Hypothalamus (tissue), 51 donors: Measurements from ENCODE around the gene ZNF611.
"Not testable (repeated sequence)": the region's sequence is repeated elsewhere in the genome, so short reads cannot be mapped to it uniquely, and the experiment has no call there.

Source experiments
- DNase-seq, 51 donors: peaks; one replicate each; lab custom pipeline; 2025; lab: John Stamatoyannopoulos, UW

Gene ZNF611

DNA sequence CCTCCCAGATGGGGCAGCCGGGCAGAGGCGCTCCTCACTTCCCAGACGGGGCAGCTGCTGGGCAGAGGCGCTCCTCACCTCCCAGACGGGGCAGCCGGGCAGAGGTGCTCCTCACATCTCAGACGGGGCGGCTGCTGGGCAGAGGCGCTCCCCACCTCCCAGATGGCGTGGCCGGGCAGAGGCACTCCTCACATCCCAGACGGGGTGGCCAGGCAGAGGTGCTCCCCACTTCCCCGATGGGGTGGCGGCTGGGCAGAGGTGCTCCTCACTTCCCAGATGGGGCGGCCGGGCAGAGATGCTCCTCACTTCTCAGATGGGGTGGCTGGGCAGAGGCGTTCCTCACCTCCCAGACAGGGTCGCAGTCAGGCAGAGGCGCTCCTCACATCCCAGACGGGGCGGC lies 14.3 kb downstream of the ZNF611 start:
- DNase-seq = not testable (repeated sequence)

DNA sequence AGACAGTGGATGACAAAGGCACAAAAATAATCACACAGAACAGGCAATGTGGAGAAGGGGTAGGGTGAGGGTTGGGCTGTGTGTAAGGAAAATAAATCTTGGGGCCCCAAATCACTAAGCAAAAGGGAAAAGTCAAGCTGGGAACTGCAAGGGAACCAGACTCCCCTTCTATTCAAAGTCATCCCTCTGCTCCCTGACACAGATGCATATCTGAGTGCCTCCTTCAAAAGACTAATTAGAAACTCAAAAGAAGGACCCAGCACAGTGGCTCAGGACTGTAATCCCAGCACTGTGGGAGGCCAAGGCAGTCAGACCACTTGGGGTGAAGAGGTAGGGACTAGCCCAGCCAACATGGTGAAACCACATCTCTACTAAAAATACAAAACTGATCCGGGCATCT lies 18.3 kb downstream of the ZNF611 start:
- DNase-seq = no peak

DNA sequence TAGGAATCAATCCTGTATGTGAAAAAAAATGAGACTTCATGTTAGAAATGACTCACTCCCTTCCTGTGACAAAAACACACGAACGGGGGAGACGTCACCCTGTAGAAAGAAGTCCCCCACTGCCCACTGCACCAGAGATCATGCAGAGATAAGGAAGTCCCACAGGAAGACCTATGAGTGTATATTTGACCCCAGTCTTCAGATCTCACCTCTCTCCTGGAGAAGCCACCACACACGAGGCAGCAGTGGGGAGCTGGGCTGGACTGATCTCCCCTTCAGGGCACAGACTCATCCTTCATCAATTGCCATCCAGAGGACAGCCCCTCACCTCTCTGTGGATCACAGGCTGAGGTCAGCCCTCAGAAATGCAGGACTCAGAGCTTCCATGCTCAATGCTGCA lies 18.9 kb downstream of the ZNF611 start:
- not testable (repeated sequence) for DNase-seq

DNA sequence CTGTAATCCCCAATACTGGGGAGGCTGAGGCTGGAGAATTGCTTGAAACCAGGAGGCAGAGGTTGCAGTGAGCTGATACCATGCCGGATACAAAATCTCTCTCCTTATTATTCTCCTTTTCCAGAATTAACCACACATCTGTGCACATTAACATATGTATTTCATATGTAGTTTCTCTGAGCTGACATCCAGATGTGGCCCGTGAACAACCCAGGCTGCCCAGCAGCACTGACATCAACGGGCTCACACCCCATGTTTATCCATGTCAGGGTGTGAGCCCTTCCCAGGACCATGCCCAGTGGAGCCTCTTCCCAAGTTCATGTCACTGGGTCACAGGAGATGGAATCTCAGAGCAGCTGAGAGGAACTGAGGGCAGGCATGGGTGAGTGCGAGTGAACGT lies 19.5 kb downstream of the ZNF611 start:
- DNase-seq = not testable (repeated sequence)

DNA sequence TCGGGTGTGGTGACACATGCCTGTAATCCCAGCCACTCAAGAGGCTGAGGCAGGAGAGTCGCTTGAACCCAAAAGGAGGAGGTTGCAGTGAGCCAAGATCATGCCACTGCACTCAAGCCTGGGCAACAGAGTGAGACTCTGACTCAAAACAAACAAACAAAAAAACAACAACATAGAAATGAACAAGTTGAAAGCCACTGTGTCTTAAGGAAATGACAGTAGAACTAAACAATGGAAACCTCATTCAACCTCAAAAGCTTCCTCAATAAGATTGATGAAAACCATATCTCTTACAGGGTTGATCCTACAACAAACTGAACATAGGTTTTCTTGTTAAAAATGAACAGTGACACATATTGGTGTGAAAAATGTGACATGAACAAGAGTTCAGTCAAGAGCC lies 21.8 kb downstream of the ZNF611 start:
- not testable (repeated sequence) for DNase-seq

DNA sequence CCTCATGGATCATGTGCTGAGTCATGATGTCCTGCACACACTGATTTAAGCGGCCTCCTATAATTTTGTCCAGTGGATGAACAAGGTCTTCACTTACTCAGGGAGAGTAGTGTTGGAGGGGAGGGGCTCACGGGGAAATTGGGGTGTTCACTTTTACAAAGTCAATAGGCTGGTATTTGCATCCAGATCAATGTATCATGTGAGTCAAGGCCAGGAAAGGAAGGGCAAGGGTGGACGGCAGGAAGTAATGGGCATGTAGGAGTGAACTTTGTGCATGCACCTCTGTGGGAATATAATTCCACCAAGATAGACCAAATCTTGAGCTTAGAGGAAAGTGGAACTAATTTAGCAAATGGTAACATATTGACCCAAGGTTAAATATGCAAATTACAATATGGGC lies 23.2 kb downstream of the ZNF611 start:
- not testable (repeated sequence) for DNase-seq

DNA sequence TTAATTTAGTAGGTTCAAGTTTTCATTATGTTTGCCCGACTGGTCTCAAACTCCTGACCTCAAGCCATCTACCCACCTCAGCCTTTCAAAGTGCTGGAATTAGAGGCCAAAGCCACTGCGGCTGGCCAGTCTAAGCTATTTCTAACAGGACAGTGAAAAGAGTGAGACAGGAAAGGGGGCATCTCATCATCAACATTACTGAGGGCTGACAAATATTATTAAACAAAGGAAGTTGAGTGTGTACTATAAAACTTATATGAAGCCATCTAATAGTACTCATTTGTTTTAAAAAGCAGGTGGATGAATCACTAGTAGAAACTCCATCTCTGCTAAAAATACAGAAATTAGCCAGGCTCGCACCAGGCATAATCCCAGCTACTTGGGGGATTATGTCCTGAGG lies 24.3 kb downstream of the ZNF611 start:
- DNase-seq = no peak

DNA sequence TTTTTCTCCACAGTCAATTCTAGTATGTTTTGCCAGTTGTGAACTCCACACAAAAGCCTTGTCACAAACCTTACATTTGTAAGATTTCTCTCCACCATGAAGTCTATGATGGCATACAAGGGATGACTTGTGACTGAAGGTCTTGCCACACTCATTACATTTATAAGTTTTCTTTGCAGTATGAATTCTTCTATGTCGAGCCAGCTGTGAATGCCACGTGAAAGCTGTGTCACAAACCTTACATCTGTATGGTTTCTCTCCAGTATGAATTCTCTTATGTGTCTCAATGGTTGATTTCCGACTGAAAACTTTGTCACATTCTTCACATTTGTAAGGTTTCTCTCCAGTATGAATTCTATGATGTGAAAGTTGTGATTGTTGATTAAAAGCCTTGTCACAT lies 29.2 kb downstream of the ZNF611 start:
- not testable (repeated sequence) for DNase-seq

DNA sequence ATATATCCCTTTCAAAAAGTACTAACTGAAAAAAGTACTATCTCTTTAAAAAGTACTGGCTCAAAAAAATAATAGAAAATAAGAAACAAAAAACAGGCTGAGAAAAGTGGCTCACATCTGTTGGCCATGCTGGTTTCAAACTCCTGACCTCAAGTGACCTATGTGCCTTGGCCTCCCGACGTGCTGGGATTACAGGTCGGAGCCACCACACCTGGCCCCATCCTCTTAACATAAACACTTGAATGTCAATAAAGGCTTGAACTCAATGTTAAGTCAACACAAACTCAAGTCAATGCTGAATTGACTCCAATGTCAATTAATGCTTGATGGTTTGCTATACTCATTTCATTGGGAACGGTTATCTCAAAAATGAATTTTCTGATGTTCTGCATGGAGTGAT lies 30.9 kb downstream of the ZNF611 start:
- DNase-seq = no peak

DNA sequence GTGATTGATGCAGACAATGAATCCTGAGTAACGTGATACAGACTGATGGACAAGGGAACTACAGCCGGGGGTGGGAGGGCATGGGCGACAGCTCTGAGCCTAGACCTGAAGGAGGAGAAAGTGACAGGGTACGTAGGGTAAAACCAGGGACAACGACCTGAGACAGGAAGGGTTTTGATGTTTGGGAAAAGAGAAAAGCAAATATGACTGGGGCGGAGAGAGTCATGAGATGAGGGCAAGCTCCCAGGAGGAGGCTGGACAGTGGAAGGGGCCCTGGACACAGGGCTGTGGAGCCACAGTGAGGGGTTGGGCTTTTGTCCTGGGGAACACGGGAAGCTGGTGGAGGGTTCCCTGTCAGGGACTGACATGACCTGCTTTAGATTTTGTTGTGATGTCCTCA lies 34.2 kb downstream of the ZNF611 start:
- no peak for DNase-seq

DNA sequence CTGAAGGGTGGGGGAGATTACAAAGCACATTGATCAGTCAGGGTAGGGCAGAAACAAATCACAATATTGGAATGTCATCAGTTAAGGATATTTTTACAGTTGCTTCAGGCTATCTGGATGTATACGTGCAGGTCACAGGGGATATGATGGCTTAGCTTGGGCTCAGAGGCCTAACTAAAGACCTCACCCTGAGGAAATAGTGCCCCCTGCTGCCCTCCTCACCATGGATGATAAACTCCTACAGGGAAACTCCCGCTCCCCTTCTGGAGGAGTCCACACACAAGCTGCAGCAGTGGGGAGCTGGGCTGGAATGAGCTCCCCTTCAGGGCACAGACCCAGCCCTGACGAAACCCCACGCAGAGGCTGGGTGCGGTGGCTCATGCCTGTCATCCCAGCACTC lies 35.3 kb downstream of the ZNF611 start:
- DNase-seq = peak in 8 of 51 donors; percentile 1 to 58 (median 7)

DNA sequence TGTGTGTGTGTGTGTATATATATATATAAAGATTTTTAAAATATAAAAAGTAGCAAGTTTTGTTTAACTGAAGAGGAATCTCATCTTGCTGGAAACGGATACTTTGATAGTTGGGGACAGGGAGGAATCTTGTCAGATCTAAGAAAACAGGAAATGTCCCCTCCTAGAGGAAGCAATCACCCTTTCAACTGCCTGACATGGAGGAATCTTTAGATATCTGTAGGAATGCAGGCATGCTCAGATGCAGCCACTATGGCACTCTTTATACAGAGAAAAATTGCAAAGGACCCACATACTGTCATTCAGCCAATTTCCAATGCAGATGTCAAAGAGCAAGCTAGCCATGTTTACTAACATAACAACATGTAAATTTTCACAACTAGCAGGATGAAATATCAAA lies 38.8 kb downstream of the ZNF611 start:
- no peak for DNase-seq

DNA sequence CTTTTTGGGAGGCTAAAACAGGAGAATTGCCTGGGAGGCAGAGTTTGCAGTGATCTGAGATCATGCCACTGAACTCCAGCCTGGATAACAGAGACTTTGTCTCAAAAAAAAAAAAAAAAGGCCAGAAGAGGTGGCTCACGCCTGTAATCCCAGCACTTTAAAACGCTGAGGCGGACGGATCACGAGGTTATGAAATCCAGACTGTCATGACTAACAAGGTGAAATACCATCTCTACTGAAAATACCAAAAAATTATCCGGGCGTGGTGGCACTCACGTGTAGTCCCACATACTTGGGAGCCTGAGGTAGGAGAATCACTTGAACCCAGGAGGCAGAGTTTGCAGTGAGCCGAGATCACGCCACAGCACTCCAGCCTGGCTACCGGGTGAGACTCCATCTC lies 39.9 kb downstream of the ZNF611 start:
- no peak for DNase-seq

DNA sequence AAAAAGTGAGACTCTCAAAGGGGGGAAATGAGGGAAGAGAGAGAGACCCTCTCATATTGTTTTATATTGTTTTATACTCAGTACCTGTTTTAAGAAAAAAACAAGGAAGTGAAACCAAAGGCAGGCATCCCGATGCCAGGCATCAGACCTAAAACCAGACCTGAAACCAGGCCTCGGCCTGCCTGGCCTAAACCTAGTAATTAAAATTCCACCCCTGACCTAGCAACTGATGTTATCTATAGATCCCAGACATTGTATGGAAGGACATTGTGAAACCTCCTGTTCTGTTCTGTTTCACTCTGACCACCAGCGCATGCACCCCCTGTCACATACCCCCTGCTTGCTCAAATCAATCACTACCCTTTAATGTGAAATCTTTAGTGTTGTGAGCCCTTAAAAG lies 40.6 kb downstream of the ZNF611 start:
- DNase-seq = not testable (repeated sequence)

DNA sequence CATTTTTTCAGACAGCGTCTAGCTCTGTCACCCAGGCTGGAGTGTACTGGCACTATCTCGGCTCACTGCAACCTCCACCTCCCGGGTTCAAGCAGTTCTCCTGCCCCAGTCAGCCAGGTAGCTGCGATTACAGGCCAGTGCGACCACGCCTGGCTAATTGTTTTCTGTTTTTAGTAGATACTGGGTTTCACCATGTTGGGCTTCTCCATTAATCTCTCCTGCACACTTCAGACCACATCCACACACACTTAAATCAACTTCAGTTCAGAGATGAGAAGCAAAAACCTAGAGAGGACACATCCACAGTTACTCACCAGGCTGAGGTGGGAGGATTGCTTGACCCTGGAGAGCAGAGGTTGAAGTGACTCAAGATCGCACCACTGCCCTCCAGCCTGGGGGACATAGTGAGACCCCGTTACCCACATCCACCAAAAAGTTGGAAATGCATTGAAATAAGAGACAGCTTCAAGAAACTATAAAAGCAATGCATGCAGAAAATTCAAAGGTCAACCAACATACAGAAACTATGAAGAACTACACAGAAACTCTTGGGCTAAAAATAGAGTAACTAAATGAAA lies 42.3 kb downstream of the ZNF611 start:
- DNase-seq = no peak

DNA sequence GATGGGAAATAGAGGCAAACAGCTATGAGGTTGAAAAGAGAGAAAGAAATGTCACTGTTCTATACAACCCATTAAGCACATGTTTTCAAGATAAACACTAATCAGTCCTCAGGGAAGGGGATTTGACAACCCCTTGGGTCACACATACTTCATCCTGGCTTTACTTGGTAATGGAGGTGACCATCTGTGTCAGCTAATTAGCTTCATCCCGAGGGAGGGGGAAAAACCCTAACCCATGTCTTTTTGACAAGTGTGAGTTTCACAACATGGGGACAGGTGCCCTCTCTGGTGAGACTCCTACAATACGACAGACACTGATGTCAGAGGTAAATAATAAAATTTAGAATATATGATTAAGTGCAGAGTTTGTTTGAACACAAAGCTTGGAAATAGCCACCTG lies 43.1 kb downstream of the ZNF611 start:
- no peak for DNase-seq

DNA sequence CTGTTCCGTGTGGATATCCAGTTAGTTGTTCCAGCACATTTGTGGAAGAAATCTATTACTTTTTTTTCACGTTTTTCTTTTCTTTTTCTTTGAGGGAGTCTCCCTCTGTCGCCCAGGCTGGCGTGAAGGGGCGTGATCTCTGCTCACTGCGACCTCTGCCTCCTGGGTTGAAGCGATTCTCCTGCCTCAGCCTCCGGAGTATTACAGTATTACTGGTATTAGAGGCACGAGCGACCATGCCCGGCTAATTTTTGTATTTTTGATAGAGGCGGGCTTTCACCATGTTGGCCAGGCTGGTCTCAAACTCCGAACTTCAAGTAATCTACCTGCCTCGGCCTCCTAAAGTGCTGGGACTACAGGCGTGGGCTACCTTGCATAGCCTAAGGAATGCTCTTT lies 43.6 kb downstream of the ZNF611 start:
- no peak for DNase-seq

DNA sequence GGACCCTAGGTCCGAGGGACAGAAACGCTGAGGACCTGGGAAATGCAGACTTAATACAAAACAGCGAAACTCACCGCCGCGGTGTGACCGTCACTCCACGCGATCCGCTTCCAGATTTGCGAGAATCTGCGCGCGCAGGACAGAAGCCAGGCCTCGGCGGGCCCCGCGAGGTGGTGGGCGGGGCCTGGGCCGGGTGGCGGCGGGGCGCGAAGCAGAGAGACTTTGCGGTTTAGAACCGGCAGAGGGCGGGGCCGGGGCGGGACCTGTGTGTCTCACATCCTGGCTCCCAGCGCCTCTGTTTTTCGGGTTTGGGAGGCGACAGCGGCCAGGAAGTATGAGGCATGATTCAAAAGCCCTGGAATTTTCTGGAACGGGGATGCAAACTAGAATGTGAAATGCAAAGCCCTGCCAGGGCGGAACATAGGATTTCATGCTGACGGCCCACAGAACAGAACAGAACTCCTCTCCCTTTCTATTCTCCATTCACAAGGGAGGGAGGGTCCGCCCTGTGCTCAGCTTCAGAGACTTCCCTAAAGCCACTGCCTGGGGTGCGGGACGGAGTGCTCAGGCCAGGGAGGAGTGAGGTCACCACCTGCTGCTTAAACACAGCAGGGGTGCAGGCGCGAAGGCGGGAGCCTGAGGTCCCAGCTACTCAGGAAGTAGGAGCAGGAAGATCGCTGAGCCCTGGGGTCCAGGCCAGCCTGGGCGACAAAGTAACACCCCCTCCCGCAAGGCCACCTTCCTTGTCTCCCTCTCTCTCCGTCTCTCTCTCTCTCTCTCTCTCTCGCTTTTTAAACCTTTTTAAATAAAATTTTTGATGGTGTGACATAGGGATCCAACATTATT lies 44.3 kb downstream of the ZNF611 start:
- DNase-seq = peak; percentile 28 to 94 (median 84)

DNA sequence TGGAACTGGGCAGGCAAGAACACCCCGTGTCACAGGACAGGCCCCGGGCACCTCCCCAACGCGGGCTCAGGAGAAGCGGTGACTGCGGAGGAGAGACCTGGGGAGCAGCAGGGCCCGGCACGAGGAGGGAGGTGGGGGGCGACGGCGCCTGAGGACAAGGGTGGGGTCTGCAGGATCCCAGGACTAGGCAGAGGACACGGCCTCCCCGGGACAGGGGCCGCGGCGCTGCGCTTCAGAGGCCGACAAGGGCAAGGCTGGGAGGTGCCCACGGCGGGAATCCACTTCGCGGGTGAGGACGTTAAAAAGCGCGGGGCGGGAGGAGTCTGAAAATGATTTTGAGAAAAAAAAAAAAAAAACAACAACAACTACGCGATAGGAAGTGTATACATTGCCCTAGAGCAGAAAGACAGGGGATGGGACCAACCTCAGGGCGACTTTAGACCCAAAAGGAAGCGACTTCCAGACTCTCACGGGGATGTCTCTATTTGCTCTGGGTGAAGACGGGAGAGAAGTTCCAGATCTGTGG lies 44.9 kb downstream of the ZNF611 start:
- peak in 42 of 51 donors; percentile 7 to 69 (median 26) for DNase-seq

DNA sequence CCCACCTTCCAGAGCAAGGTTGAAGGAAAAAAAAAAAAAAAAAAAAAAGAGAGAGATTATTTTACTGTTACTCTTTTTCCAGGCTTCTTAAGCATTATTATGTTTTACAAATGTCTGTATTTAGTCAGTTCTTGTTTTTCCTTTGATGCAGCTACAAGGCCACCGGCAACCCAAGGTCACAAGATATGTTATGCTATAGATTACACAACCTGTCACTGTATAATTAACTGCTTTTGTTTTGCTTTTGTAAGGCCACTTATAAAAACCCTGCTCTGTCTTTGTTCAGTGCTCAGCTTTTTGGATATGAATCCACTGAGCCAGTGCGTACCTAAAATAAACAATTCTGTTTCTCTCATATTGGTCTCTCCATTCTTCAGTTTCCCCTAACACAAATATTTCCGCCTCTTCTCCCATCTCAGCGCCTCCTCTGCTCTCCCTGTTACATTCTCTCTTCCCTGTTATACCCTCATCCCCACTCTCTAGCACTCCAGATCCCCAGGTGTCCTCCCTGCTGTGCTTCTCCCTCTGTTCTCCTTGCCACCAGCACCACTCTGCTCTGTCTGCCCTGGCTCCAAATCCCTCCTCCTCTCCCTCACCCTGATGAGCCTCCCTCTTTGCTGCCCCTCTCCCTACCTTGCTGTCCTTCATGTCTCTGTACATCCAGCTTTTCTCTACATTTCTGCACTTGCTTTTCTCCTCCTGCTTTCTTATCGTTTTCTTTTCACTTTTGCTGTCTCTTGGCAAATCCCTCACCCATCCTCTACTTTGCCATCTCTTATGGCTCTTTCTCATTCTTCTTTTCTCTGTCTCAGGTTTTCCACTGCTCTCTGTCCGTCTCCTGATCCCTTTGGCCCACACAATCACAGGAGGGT lies 45.7 kb downstream of the ZNF611 start:
- not testable (repeated sequence) for DNase-seq

DNA sequence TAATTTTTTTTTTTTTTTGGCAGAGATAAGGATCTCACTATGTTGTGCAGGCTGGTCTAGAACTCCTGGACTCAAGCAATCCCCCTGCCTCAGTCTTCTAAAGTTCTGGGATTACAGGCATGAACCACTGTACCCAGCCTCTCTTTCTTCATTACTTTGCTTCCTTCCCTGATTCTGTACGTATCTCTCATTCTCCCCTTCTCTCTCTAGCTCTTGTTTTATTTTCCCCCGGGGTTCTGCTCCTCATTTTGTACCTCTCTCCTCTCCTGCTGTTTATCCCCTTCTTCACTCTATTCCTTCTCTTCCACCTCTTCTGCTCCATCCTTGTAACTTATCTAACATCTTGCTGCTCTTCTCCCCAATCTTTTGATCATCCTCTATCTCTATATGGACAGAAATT lies 46.5 kb downstream of the ZNF611 start:
- DNase-seq = no peak
